Amygdala (tissue), 56 donors: ENCODE results near the gene TMEM120B.
"Not testable (repeated sequence)": the region's sequence is repeated elsewhere in the genome, so short reads cannot be mapped to it uniquely, and the experiment has no call there.

Source experiments
- DNase-seq, 56 donors: peaks; one replicate each; lab custom pipeline; 2025; lab: John Stamatoyannopoulos, UW

TMEM120B gene

DNA sequence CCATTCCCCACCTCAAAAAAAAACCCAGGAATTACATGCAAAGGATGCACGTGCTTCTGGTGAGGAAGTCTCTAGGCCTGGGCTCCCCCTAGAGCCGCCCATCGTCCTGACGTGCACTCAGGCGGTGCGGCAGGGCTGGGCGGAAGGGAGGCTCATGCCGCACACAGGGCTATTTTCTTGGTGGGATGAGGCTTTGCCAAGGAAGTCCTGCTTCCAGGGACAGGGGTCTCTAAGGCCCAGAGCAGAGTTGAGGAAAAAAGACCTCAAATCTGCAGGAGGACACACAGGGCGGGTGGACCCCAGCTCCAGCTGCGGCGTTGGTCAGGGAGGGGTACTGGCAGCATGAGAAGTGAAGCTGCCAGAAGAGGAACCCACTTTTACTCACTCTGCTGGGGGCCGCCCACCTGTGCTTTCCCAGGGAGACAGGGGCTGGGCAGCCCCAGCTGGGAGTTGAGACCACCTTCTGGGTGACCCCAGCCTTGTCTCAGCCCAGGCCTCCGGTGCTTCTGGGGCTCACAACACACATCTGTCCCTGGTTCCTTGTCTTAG, 76.8 kb downstream of the TMEM120B start:
- no peak for DNase-seq

DNA sequence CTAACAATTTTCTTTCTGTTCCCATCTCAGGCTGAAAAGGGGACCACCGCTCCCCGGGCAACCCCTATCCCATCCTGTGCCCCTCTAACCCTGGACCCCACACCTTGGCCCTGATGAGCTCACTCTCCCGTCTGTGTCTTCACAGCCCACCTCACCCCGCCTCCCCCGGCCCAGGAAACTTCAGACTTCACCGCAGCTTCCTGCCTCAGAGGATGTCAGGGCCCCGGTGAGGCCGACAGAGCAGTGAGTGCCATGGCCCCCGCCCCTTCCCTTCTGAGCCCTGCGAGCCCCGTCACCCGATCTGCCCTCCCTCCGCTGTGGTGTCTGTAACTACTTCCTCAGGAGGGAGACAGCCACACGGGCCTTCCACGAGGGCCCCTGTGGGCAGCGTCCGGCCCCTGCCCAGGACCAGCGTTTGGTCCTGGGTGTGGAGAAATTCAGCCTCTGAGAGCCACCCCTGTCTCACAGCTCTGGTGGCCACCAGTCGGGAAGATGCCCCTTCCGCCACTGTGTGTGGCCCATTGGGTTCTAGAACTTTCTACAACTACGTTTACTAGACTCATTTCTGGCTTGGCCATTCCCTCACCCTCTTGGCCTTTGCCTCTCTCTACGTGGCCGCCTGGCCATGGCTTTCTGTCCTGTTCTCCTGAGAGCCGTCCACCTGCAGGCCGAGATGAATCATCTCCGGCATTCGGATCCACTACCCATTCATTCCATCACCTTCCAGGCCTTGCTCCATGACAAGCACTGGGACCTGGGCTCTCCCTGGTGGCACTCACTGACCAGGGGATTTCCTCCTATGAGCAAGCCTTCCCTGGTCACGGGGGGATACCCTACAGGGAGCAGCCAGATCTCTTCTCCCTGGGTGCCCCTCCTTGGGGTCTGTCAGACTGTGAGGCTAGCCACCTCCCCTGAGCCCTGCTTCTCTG, 77.5 kb downstream of the TMEM120B start:
- peak in 14 of 56 donors; percentile 11 to 43 (median 24) for DNase-seq

DNA sequence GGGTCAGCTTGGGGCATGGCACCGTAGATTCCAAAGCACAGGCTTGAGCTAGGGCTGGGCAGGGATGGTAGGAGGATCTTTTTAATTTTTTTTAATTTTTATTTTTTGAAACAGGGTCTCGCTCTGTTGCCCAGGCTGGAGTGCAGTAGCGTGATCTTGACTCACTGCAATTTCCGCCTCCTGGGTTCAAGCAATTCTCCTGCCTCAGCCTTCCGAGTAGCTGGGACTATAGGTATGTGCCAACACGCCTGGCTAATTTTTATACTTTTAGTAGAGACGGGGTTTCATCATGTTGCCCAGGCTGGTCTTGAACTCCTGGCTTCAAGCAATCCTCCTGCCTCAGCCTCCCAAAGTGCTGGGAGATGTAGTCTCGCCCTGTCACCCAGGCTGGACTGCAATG, 78.2 kb downstream of the TMEM120B start:
- not testable (repeated sequence) for DNase-seq

- DNase-seq, result no peak
Observed at GRCh38 chr12:121791671-121792551, 79.4 kb downstream of the TMEM120B start.

- peak in 2 of 56 donors; percentile 11 to 25 for DNase-seq
Observed at GRCh38 chr12:121792607-121793439, 80.3 kb downstream of the TMEM120B start.

DNA sequence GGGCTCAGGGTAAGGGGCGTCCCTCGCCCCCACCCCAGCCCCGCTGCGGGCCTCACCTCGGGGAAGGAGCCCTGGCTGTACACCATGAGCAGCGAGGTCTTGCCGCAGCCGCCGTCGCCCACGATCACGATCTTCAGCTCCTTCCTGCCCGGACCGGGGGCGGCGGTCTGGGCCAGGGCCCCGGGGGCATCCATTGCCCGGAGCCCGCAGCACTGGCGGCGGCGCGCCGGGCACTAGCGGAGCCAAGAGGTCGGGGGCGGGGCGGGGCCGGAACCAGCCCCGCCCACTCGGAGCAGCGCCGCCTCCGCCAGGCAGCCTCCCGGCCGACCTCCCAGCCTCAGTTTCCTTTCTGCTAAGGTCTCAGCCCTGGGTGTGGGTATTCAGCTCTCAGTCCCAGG, 80.9 kb downstream of the TMEM120B start, which contains the start of gene RHOF:
Gene RHOF, minus strand, starts transcription at position 249 of the 398 bp plus-strand sequence. Its CDS starts 55 bp downstream, at position 194.
- peak in 2 of 56 donors; percentile 31 to 60 for DNase-seq

- peak in 54 of 56 donors; percentile 42 to 86 (median 72) for DNase-seq
Observed at GRCh38 chr12:121793838-121794533, 81.4 kb downstream of the TMEM120B start.

GRCh38 chr12:121794534-121795033, 82.0 kb downstream of the TMEM120B start:
- DNase-seq, result peak in 4 of 56 donors; percentile 55 to 77 (median 60)

- peak in 52 of 56 donors; percentile 36 to 92 (median 74) for DNase-seq
Observed at GRCh38 chr12:121795034-121795968, 82.7 kb downstream of the TMEM120B start.

- DNase-seq, result peak in 54 of 56 donors; percentile 19 to 90 (median 67)
Observed at GRCh38 chr12:121796855-121797751, 84.6 kb downstream of the TMEM120B start.

GRCh38 chr12:121797937-121798786, 85.6 kb downstream of the TMEM120B start:
- peak in 35 of 56 donors; percentile 19 to 90 (median 60) for DNase-seq

DNA sequence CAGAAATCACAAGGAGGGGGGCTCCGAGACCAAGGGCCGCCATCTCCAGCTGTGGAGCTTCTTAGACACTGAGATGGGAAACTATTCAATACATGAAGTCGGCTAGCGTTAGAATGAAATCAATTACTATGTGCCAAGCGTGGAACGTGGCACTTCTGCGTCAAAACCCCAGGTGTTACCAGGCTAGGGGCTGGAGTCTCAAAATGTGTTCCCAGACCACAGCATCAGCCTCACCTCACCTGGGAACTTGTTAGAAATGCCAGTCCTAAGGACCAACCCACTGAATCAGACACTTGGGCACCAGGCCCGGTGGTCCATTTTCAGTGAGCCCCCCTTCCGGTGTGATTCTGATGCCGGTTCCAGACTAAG, 86.2 kb downstream of the TMEM120B start:
- peak in 6 of 56 donors; percentile 36 to 53 (median 44) for DNase-seq

DNA sequence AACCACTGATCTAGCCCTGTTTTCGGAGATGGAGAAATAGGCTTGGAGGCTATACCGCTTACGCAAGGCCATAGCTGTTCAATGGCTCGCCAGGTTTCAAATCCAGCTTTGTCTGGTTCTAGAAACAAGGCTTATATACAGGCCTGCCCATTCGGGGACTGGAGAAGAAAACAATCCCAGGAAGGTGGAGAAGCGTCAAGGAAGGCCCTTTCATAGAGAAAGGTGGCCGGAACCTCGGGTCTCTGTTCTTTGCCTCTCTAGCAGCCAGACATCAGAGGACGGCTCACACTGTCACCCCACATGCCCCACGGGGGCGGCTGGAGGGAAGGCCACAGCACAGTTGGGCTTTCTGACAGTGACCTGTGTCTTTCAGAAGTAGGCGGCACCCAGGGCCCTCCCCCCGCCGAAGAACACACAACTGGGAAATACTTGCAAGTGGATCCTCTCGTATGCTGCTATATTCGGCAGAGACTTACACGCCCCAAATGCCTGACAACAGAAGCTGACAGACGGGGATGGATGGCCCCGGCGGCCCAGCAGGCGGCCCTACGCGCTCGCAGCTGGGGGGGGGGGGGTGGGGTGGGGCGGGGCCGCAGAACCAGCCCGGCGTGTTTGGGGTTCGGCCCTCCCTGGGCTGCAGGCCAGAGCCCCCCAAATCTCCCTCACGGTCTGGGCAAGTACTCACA, 86.7 kb downstream of the TMEM120B start:
- DNase-seq, result peak in 46 of 56 donors; percentile 25 to 83 (median 48)

GRCh38 chr12:121799842-121800693, 87.5 kb downstream of the TMEM120B start:
- DNase-seq, result peak in 46 of 56 donors; percentile 21 to 83 (median 60)
